Esophagus squamous epithelium (tissue), 4 donors: Measurements from ENCODE around the gene CDT1.

Experiments
- CTCF ChIP-seq, 6 experiments: fragments of 450-650 bp in 4 of 6; fragments of 200-600 bp in 2 of 6; sonication (generic) in 2 of 6; IDR thresholded peaks; one replicate each; pipeline ENCODE4 v1.5.1; 2016 to 2019; ENCODE audit warnings: antibody characterized with exemption in 6 of 6, mild to moderate bottlenecking in 4 of 6, moderate library complexity in 4 of 6
- POLR2A ChIP-seq, 4 donors: fragments of 450-650 bp; IDR thresholded peaks; one replicate each; pipeline ENCODE4 v1.6.1; 2017; ENCODE audit warnings: antibody characterized with exemption in 4 of 4, mild to moderate bottlenecking in 4 of 4, moderate library complexity in 3 of 4

GRCh38 chr16:88857728-88858339, 54.2 kb downstream of the CDT1 start:
- TF ChIP-seq POLR2A (IDR thresholded peaks at IDR 0.05) (no peak), CTCF (IDR thresholded peaks at IDR 0.05) (peak; percentile 32 to 67 (median 52))
